HG02798 (cell line): ENCODE results near the gene SPRED3.
"Not testable (repeated sequence)": the region's sequence is repeated elsewhere in the genome, so short reads cannot be mapped to it uniquely, and the experiment has no call there.

Source experiments
- ATAC-seq: cut with Tn5 transposase; IDR thresholded peaks from one replicate; pipeline ENCODE4 v1.9.1; 2021; ENCODE audit warnings: mild to moderate bottlenecking; ENCODE audit not compliant: unreplicated experiment, poor library complexity

Gene SPRED3

GRCh38 chr19:38389957-38390924 is 1.7 kb downstream of the SPRED3 start:
- no peak for ATAC-seq

DNA sequence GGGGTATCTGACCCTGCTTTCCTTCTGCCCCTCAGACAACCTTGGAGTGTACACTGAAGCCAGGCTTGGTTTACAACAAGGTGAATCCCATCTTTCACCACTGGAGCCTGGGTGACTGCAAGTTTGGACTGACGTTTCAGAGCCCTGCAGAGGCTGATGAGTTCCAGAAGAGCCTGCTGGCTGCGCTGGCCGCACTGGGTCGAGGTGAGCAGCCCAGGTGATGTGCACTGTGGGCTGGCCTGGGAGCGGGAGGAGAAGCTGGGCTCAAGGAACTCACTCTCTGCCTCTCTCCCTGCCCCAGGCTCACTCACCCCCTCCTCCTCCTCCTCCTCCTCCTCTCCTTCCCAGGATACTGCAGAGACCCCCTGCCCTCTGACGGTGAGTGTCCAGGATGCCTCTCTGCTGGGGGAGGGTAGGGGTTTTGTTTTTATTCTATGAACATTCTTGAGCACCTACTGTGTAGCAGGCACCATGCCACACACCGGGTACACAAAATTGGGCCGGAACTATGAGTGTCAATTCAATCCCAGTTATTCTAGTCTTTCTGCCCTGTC is 3.5 kb downstream of the SPRED3 start:
- ATAC-seq, result no peak

GRCh38 chr19:38392707-38393308 is 4.3 kb downstream of the SPRED3 start:
- ATAC-seq, result no peak

GRCh38 chr19:38394488-38394887 is 6.0 kb downstream of the SPRED3 start:
- ATAC-seq, result no peak

- ATAC-seq, result no peak
Measured at GRCh38 chr19:38395381-38396114, 7.1 kb downstream of the SPRED3 start.

DNA sequence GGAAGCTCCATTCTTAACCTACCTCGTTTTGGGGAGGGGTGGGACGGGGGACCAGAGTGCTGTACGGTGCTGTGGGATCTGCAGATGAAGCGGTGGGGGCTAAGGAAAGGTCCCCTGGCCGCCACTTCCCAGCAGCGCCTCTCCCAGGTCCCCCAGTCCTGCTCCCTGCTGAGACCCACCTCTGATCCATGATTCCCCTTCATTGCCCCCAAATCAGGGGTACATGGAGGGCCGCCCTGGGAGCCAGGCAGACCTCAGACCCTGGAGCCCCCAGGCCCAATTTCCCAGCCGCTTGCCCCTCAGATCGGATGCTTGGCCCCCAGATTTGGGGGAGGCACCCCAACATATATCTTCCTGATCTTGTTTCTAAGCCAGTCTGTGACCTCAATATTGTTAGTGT is 10.6 kb downstream of the SPRED3 start:
- ATAC-seq, result no peak

GRCh38 chr19:38399537-38399936 is 11.0 kb downstream of the SPRED3 start:
- ATAC-seq, result no peak

GRCh38 chr19:38400361-38400760 is 11.9 kb downstream of the SPRED3 start:
- no peak for ATAC-seq

DNA sequence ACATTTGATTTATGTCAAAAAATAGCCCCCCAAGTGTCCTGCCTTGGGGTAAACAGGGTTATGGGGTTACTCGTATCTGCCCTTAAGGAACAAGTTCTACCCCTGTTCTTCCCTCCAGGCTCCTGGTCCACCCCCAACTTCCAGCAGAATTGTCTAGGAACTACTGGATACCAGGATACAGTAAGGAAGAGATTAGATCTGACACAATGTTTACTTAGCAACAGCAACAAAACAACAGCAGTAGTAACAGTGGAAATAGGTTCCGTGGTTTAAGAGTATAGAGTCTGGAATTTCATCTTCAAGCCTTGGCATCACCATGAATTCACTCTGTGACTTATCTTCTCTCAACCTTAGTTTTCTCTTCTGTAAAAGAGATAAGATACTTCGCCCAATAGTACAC is 12.7 kb downstream of the SPRED3 start:
- ATAC-seq, result no peak

DNA sequence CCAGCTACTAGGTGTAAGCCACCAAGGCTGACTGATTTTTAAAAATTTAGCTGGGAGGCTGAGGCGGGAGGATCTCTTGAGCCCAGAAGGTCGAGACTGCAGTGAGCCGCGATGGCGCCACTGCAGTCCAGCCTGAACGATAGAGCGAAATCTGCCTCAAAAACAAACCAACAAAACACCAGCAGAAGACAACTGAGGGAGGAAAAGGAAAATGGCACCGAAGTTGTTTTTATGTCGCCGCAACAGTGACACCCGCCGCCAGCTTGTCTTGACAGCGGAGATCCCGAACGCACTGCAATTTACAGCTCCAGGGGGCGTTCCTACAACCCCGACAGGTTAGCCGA is 14.1 kb downstream of the SPRED3 start:
- no peak for ATAC-seq

DNA sequence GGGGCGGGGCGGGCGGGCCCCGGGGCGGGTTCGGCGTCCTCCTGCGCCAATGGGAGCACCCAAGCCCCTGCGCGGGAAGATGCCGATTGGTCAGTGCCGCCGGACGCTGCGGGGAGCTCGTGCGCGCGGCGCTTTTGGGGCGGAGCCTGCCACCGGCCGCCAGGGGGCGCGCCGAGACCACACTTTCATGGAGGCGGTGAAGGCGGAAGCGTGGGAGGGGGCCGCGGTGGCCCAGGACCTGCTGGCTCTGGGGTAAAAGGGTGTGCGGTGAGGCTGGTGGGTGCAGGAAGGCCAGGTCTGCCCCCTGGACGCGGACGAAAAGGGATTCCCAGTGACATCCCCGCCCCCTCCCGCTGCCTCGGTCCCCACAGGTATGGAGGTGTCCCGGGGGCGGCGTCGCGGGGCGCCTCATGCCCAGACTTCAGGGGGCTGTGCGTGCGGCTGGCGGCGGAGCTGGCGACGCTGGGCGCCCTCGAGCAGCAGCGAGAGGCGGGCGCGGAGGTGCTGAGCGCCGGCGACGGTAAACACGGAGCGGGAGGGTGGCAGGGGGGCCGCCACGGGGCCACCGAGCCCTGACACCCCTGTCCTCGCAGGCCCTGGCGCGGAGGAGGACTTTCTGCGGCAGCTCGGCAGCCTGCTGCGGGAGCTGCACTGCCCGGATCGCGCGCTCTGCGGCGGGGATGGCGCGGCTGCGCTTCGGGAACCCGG is 14.6 kb downstream of the SPRED3 start, which contains the start of gene FAM98C:
Gene FAM98C (plus strand): TSS at position 127 of the 708 bp plus-strand sequence. CDS start 61 bp downstream, at position 188.
- ATAC-seq, result peak; percentile 96

DNA sequence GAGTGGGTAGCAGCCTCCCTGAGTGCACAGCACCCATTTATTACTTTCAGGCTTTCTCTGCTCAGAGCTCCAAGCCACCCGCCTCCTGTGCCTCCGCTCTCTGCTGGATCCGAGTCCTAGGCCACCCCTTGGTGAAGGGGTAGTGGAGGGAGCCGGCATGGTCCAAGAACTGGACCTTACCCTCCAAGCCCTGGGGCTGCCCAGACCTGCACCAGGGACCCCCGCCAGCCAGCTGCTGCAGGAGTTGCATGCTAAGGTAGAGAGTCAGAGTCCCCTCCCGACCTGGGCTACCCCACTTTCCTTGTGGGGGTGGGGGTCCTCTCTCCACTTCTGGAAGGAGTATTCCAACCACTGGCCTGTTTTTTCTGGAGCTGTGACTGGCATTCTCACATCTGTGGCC is 16.4 kb downstream of the SPRED3 start:
- no peak for ATAC-seq

GRCh38 chr19:38405276-38405675 is 16.8 kb downstream of the SPRED3 start:
- no peak for ATAC-seq

- ATAC-seq, result no peak
Measured at GRCh38 chr19:38409631-38410133, 21.2 kb downstream of the SPRED3 start.

- not testable (repeated sequence) for ATAC-seq
Measured at GRCh38 chr19:38410407-38410806, 21.9 kb downstream of the SPRED3 start.

DNA sequence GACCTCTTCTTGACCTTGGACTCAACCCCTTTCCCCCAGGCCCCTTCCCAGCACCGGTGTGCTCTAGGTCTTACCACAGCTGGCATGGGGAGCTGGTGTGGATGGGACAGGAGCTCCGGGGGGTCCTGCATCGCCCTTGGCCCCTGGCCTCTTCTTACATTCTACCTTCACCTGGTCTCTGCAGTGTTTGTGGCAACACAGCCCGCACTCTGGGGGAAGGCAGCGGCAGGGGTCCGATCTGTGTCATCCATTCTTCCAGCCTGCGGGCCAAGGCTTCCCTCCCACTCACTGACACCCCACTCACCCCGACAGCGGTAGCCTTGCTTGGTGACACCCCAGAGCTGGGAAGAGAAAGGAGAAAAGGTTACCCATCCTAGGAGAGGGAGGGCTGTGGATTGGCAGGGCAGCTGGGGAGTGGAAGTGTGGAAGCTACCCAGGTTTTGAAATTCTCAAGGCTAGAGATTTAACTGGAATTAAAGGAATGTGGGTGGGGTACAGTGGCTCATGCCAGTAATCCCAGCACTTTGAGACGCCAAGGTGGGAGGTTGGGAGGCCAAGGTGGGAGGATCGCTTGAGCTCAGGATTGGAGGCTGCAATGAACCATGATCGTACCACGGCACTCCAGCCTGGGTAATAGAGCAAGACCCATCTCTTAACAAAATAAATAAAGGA is 22.7 kb downstream of the SPRED3 start:
- no peak for ATAC-seq

GRCh38 chr19:38411898-38412297 is 23.4 kb downstream of the SPRED3 start:
- ATAC-seq, result not testable (repeated sequence)

DNA sequence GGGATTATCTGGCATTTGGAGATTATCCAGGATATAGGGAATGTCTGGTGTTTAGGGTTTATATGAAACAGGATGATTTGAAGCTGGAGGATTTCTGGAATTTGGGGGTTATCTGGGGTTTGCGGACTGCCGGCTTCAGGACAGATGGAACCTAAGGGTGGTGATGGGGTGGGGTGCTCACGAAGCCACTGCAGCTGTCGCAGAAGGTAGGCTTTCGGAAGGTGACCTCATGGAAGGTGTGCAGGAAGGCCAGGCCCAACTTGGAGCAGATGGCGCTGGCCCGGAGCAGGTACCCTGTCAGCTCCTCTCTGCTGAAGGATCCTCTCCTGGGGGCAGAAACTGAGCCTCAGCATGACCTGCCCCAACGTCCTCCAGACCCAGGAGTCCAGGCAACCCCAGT is 24.0 kb downstream of the SPRED3 start:
- no peak for ATAC-seq

DNA sequence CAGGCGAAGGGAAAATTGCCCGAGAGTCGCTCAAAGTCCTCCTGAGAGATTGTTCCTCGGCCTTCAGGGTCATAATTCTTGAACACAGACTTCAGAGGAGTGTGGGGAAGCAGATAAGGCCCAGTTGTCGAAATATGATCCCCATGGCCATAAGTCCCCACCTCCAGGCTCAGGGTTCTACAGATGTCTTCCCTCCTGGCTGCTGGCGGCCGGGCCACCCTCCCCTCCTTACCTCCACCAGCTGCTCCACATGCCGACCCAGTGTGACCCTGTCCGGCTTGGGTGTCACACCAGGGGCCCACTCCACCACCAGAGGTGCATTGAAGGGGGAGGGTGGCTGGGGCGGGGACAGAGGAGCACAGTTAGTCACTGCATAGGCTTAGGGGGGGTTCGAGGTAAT is 24.5 kb downstream of the SPRED3 start:
- ATAC-seq, result no peak
